ENCODE data around the gene KIR2DL1.
"Not testable (repeated sequence)": the region's sequence is repeated elsewhere in the genome, so short reads cannot be mapped to it uniquely, and the experiment has no call there.

Gene KIR2DL1

GRCh38 chr19:54769646-54770045, at the start of gene KIR2DL1:
Gene KIR2DL1 (plus strand): TSS chr19:54769793. CDS start chr19:54769851, 58 bp downstream.
- DNase-seq, result not testable (repeated sequence)

DNA sequence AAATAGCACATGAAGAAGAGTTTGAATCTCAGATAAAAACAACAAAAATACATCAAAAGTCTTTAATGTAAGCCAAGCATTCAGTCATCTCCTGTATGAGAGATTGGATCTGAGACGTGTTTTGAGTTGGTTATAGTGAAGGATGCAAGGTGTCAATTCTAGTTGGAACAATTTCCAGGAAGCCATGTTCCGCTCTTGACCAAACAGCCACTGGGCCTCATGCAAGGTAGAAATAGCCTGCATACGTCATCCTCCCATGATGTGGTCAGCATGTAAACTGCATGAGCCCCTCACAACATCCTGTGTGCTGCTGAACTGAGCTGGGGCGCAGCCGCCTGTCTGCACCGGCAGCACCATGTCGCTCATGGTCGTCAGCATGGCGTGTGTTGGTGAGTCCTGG, 45.5 kb upstream of the KIR2DL1 start, which contains the start of gene KIR3DL3:
Gene KIR3DL3, plus strand, starts transcription at position 301 of the 400 bp plus-strand sequence. Its CDS starts 55 bp downstream, at position 356.
- no peak for DNase-seq

- no peak for DNase-seq
Measured at GRCh38 chr19:54724644-54725043, 44.9 kb upstream of the KIR2DL1 start.

DNA sequence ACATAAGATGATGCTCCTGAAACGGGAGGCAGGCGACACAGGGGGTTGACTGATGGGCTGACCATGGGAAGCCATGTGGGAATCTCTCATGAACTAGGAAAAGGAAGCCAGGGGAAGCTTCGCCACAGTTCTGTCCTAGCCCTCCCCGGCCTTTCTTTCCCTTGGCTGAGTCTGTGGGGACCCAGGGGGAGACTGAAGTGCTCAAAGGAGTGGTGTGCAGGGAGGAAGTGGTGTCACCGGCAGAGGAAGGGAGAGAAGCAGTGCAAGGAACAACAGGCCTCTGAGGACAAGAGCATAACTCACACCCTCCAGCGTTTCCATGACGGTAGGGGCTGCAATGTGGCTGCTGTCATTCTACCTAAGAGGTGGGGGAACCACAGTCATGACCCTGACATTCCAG, 44.3 kb upstream of the KIR2DL1 start:
- no peak for DNase-seq

- DNase-seq, result no peak
Measured at GRCh38 chr19:54727562-54727961, 42.0 kb upstream of the KIR2DL1 start.

- no peak for DNase-seq
Measured at GRCh38 chr19:54728167-54728566, 41.4 kb upstream of the KIR2DL1 start.

GRCh38 chr19:54729416-54730188, 40.0 kb upstream of the KIR2DL1 start:
- DNase-seq, result no peak

DNA sequence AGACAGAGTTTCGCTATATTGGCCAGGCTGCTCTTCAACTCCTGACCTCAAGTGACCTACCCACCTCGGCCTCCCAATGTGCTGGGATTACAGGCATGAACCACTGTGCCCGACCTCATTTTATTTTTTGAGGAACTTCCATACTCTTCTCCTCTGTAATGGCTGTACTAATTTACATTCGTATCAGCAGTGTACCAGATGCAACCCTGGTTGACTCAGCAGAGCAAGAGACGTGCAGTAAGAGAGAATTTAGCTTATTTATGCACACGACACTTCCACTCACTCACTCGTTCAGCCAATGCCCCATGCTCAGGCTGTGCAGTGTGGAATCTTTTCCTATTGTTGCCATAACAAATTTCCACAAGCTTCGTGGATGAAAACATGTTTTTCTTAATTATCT, 38.4 kb upstream of the KIR2DL1 start:
- DNase-seq, result no peak

GRCh38 chr19:54738306-54738705, 31.3 kb upstream of the KIR2DL1 start, which contains the start of gene KIR2DL3:
Gene KIR2DL3 (plus strand): TSS chr19:54738513. CDS start chr19:54738546, 33 bp downstream.
- not testable (repeated sequence) for DNase-seq

DNA sequence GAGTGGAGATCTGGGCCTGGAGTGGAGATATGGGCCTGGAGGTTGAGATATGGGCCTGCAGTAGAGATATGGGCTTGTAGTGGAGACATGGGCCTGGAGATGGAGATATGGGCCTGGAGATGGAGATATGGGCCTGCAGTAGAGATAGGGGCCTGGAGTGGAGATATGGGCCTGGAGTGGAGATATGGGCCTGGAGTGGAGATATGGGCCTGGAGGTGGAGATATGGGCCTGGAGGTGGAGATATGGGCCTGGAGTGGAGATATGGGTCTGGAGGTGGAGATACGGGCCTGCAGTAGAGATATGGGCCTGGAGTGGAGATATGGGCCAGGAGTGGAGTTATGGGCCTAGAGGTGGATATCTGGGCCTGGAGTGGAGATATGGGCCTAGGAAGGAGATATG, 30.9 kb upstream of the KIR2DL1 start:
- no peak for DNase-seq

- no peak for DNase-seq
Measured at GRCh38 chr19:54739587-54740497, 29.8 kb upstream of the KIR2DL1 start.

GRCh38 chr19:54741950-54742349, 27.6 kb upstream of the KIR2DL1 start:
- DNase-seq, result not testable (repeated sequence)

GRCh38 chr19:54744080-54744479, 25.5 kb upstream of the KIR2DL1 start:
- not testable (repeated sequence) for DNase-seq

GRCh38 chr19:54747614-54748322, 21.8 kb upstream of the KIR2DL1 start:
- DNase-seq, result not testable (repeated sequence)

- not testable (repeated sequence) for DNase-seq
Measured at GRCh38 chr19:54750276-54750675, 19.3 kb upstream of the KIR2DL1 start.

DNA sequence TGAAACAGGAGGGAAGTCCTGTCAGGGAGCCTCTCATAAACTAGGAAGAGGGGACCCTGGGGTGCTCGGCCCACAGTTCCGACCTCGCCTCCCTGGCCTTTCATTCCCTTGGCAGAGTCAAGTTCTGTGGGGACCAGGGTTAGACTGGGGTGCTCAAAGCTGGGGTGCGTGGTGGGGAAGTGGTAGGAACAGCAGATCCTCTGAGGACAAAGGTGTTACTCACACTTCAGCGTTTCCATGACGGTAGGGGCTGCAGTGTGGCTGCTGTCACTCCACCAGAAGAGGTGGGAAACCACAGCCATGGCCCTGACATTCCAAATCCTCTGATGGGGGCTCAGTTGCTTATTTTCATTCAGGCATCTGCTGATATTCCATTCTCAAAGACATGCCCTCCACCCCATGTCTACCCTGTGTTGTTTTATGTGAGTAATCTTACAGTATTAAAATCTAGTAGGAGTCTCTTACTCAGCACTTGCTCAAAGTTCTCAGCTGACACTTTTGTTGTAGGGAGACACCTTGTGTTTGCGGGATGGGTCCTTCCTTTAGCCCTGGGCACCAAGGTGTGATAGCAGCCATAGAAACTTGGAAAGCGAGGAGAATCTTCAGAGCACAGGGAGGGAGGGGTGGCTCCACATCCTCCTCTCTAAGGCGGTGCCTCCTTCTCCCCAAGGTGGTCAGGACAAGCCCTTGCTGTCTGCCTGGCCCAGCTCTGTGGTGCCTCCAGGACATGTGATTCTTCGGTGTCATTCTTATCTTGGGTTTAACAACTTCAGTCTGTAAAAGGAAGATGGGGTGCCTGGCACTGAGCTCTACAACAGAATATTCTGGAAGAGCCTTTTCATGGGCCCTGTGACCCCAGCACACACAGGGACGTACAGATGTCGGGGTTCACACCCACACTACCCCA, 13.1 kb upstream of the KIR2DL1 start:
- not testable (repeated sequence) for DNase-seq

- not testable (repeated sequence) for DNase-seq
Measured at GRCh38 chr19:54758577-54758976, 11.0 kb upstream of the KIR2DL1 start.

DNA sequence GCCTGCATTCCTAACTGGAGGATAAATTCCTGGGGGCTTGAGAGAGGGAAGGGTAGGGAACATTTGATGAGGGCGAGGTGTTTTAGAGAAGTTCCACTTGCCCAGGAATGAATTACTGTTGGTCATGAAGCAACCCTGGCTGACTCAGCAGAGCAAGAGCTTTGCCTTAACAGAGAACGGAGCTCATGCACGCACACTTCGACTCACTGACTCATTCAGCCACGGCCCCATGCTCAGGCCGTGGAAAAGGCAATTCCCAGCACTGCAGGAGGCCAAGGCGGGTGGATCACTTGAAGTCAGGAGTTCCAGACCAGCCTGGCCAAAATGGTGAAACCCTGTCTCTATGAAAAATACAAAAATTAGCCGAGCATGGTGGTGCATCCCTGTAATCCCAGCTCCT, 5.4 kb upstream of the KIR2DL1 start:
- not testable (repeated sequence) for DNase-seq

GRCh38 chr19:54766464-54766863, 3.1 kb upstream of the KIR2DL1 start:
- DNase-seq, result not testable (repeated sequence)

GRCh38 chr19:54770511-54770910, 918 bp downstream of the KIR2DL1 start:
- not testable (repeated sequence) for DNase-seq

Measured in NCI-H526 (cell line).